CD4-positive, alpha-beta T cell treated with Interleukin-2 at 100 ng/mL for 4 hours (primary cell): ENCODE data around the gene ANGEL2.

ENCODE experiments used
- DNase-seq: peaks from one replicate; pipeline ENCODE4 v3.0.0-alpha.2; 2020; ENCODE audit warnings: low spot score

The ANGEL2 gene

DNA sequence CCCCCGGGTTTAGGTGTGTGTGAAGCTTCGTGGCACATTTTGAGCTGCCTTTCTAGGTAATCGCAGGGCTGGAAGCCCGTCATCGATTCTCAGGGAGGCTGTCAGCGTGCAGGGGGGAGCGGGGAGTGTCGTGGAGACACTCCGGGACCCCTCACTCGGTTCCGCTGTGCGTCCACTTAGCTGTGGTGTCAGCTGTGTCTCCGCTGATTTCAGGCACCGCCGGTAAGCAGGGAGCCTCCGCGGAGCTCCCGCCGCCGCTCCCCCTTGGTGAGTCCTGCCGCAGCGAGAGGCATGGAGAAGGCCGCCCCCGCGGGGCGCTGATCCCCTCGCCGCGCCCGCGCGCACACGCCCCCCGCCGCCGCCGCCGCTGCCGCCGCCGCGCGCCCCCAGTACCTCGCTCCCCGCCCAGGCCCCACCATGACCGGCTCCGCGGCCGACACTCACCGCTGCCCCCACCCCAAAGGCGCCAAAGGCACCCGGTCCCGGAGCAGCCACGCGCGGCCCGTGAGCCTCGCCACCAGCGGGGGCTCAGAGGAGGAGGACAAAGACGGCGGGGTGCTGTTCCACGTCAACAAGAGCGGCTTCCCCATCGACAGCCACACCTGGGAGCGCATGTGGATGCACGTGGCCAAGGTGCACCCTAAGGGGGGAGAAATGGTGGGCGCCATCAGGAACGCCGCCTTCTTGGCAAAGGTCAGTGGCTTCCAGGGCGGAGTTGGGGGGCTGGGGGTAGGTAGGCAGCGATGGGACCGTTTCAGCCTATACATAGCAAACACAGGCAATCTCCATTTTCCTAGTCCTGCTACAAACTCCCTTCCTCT lies 64.3 kb downstream of the ANGEL2 start:
- no peak for DNase-seq

DNA sequence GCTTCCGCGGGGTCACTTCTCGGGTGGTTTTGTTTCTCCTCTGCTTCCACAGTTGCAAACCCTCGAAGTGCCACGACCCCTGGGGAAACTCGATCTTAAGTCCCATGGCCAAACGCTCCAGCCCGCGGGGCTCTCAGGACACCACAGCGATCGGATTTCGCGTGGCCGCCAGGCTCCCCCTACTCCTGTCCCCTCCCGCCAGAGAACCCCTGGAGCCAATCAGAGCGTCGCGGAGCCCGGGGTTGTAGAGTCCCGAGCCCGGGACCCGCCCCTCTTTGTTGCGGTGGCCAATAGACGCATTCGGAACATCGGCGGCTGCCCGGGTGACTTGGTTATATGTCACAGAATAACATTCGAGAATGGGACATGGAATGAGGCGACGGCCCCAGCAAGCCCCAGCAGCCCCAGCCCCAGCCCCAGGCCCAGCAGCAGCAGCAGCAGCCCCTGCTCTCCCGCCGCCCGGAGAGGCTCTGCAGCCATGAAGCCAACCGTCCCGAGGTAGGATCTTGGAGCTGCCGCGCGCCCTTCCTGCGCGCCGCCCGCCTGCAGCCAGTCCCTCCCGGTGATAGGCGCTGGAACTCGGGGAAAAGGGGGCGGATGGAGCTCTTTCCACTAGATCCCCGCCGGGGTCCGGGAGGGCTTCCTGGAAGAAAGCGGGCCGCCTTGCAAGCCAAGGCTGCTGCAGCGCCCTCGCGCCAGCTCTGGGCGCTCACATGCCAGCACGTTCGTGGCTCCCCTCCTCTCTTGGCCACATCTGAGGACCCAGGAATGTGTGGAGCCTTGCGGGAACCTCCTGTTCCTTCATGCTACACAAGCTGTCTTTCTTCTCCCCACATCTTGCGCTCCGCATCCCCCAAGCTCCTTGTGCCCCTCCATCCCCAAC lies 65.2 kb downstream of the ANGEL2 start, which contains the start of gene VASH2:
TSS of gene VASH2 (plus strand) at position 299 of the 883 bp plus-strand sequence. CDS start 1,002 bp downstream, outside the sequence.
- DNase-seq: peak; percentile 43

DNA sequence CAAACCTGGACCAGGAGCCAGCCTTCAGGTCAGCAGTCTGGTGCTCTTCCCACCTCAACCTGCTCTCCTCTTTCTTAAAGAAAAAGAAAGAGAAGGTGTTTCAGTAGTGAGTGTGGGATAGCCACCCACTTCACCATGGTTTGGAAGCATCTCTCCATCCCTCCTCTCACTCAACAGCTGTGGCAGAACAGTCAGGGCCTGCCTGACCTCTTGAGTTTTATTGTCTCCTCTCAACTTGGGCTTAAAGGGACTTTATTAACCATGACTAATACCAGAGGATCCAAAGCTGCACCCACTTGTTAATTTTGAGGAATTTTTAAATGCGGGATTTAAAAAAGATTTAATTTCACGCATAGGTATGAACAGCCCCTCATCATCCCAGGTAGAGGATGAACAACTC lies 65.9 kb downstream of the ANGEL2 start:
- DNase-seq: no peak

DNA sequence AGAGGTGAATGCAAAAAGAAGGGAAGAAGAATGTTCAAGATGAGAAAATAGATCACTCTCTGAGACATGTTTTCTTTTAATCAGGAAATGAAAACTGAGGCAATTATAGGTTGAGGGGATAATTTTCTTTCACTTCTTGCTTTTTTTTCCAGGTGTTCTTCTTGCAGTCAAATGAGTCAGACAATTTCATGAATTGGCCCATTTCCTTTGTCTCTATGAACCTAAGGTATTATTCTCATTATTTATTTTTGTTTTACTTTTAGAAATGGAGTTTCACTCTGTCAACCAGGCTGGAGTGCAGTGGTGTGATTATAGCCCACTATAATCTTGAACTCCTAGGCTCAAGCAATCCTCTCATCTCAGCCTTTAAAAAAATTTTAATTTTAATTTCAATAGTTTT lies 68.8 kb downstream of the ANGEL2 start:
- DNase-seq: no peak

DNA sequence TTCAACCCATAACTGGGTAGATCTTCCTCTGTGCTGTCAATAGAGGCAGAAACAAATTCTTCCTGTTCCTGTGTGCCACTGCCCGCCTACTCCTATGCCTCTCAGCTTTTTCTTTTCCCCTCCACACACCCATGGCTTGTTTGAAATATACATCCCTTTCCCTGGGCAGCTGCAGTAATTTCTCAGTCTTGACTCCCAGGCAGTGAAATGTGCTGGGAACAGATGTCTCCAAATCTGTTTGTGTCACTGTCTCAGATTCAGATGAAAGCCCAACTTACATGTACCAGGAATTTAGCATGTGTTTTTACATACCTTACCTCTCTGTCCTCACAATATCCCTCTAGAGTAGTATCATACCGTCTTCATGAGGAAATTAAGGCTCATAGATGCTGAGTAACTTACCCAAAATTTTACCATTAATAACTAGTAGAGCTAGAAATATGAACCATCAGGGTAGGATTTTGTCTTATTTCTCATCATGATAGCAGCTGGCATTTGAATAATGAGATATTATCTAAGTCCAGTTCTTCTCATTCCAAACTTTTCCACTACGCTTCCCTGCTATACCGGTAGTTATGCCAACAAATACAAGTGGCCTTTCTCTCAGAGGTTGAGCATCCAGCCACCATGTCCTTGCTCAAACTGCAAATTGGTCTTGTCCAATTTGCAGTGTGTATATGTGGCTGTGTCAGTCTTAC lies 70.1 kb downstream of the ANGEL2 start:
- DNase-seq: no peak

DNA sequence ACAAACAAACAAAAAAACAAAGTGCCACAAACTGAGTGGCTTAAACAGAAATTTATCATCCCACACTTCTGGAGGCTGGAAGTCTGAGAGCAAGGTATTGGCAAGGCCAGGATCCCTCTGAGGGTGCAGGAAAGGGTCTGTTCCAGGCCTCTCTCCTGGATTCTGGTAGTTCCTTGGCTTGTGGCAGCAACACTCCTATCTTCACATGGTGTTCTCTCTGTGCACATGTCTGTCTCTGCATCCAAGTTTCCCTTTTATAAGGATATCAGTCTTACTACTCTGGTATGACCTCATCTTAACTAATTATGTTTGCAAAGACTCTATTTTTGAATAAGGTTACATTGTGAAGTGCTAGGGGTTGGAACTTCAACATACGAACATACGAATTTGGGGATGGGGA lies 70.6 kb downstream of the ANGEL2 start:
- DNase-seq: no peak

DNA sequence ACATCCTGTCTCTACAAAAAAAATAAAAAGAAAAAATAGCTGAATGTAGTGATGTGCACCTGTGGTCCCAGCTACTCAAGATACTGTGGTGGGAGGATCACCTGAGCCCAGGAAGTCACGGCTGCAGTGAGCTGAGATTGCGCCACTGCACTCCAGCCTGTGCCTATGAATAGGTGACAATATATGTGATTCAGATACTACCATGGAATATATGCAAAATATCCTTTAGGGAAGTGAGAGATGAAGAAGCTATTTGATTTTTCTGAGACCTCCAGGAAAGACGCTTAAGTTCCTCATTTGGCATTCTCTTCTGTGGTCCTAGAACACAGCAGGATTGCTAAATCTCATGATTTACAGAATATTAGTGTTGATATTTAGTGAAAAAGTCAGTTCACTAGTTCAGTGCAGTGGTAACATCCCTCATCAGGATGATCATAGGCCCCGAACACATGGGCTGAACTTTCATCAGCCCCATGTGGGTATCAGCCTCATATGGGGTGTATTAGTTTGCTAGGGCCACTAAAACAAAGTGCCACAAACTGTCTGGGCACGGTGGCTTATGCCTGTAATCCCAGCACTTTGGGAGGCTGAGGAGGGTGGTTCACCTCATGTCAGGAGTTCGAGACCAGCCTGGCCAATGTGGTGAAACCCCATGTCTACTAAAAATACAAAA lies 71.3 kb downstream of the ANGEL2 start:
- no peak for DNase-seq

DNA sequence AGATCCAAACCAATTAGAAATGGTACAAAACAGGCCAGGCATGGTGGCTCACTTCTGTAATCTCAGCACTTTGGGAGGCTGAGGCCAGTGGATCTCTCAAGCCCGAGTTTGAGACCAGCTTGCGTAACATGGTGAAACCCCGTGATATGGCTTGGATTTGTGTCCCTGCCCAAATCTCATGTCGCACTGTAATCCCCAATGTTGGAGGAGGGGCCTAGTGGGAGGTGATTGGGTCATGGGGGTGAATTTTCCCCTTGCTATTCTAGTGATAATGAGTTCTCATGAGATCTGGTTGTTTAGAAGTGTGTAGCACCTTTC lies 72.3 kb downstream of the ANGEL2 start:
- no peak for DNase-seq

DNA sequence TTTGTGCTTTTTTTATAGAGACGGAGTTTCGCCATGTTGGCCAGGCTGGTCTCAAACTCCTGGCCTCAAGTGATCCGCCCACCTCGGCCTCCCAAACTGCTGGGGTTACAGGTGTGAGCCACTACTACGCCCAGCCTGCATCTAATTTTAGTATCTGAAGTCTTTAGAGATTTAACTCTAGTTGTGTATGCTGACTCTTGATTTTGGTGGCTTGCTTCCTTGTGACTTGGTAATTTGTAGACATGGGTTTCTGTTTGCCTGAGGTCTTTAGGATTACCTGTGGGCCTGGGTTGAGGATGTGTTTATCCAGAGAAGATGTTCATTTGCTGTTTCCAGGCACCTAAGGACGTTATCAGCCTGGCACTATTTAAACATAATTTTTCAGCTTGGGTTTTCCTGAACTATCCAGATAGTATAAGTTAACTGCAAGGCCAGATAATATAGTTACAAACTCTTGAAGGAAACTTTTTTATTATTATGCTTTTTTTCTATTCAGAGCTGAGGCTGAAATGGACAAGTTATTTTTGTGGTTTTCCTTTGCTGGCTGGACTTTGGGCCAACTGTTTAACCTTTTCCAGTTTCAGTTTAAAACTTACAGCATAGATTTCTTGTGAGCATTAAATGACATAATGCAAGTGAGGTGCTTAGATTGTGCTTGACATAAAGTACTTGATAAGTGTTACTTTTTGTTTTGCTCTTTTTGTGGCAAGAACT lies 72.8 kb downstream of the ANGEL2 start:
- DNase-seq: no peak
